Heart left ventricle (tissue), 13 donors: ENCODE results near the gene MAP3K4.

Source experiments
- POLR2A ChIP-seq, 2 donors: fragments of 450-650 bp; IDR thresholded peaks; one replicate each; pipeline ENCODE4 v1.6.1; 2017; ENCODE audit warnings: antibody characterized with exemption in 2 of 2, mild to moderate bottlenecking in 2 of 2, moderate library complexity in 2 of 2
- TF ChIP-seq, protein P1 (sequence below), 12 donors: fragments of 200-600 bp; sonication (generic) in 4 of 12; IDR thresholded peaks; one replicate each; pipeline versions ENCODE4 v1.5.0 to v1.8.0; 2018 to 2022; ENCODE audit warnings: antibody characterized with exemption in 12 of 12, mild to moderate bottlenecking in 5 of 12
- donor health status: ischemic (EF 13 %, LVEDD 7.1; RV severe dilation, severe dysfunction).
- donor health status: DM: no; HTN: yes; CAD: no.
- donor health status: DM: no; HTN: no; CAD: no.
- donor health status: ischemic (EF 25% LVEDD 6.9; RV normal size, moderate dysfunction).
- donor health status: ischemic (EF 25% LVEDD 5.7; RV mildly dilated, moderate dysfunction).
- donor health status: ischemic (EF 35%, LVEDD 5.7; RV mildly dilated, moderate dysfunction).
- donor health status: nonischemic (EF 11% LVEDD 7.7; RV severe dilation, severe dysfunction).
- donor health status: DM: yes; HTN: yes; CAD: no.
- donor health status: PGD.
- donor health status: ischemic (EF 29% LVEDD 5.4; RV normal size, mild dysfunction).
- donor health status: nonischemic (EF 23%, LVEDD 6.1; RV moderate dilation, normal function).

DNA sequence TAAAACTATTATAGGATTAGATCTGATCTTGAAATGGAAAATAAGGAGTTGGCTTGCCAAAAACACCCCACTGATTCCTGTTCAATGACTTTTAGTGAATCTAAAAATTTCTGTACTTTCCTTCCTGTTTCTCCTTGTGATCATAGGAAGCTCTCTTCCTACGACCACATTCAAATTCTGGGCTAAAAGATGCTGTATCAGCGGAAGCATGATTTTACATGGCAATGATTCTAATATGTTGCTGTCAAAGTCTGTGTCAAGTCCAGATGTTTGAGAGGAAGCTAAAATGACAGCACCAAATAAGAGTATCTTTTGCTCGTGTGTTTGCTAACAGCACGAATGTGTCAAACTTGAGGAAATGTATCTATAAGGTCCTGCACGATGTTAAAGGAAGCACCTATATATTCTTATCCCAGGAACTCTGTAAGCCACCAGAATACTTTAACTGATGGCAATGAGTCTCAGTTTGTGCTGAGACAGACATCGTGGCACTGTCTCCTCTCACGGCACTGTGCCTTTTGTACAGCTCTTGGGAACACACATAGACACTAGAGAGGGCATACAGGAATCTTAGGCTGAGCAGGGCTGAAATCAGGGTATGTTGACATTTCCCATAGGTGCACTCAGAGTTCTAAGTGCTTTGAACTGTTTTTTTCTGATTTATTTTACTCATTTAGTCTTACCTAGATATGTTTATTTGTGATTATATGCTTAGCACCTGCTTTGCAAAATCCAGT is 24.9 kb upstream of the MAP3K4 start:
- no peak for TF ChIP-seq POLR2A (IDR thresholded peaks at IDR 0.05)
- TF ChIP-seq, protein P1, sequence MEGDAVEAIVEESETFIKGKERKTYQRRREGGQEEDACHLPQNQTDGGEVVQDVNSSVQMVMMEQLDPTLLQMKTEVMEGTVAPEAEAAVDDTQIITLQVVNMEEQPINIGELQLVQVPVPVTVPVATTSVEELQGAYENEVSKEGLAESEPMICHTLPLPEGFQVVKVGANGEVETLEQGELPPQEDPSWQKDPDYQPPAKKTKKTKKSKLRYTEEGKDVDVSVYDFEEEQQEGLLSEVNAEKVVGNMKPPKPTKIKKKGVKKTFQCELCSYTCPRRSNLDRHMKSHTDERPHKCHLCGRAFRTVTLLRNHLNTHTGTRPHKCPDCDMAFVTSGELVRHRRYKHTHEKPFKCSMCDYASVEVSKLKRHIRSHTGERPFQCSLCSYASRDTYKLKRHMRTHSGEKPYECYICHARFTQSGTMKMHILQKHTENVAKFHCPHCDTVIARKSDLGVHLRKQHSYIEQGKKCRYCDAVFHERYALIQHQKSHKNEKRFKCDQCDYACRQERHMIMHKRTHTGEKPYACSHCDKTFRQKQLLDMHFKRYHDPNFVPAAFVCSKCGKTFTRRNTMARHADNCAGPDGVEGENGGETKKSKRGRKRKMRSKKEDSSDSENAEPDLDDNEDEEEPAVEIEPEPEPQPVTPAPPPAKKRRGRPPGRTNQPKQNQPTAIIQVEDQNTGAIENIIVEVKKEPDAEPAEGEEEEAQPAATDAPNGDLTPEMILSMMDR (IDR thresholded peaks at IDR 0.05), result no peak
